GM19099 (cell line): ENCODE results near the gene CYTH2.

Experiments used
- POLR2A ChIP-seq: IDR thresholded peaks from 3 replicates; pipeline ENCODE4 v1.6.1; 2011; ENCODE audit warnings: low read depth; ENCODE audit not compliant: insufficient read length; ENCODE audit errors: extremely low read depth

Gene CYTH2

GRCh38 chr19:48509467-48510194, 40.5 kb downstream of the CYTH2 start:
- TF ChIP-seq POLR2A: no peak

DNA sequence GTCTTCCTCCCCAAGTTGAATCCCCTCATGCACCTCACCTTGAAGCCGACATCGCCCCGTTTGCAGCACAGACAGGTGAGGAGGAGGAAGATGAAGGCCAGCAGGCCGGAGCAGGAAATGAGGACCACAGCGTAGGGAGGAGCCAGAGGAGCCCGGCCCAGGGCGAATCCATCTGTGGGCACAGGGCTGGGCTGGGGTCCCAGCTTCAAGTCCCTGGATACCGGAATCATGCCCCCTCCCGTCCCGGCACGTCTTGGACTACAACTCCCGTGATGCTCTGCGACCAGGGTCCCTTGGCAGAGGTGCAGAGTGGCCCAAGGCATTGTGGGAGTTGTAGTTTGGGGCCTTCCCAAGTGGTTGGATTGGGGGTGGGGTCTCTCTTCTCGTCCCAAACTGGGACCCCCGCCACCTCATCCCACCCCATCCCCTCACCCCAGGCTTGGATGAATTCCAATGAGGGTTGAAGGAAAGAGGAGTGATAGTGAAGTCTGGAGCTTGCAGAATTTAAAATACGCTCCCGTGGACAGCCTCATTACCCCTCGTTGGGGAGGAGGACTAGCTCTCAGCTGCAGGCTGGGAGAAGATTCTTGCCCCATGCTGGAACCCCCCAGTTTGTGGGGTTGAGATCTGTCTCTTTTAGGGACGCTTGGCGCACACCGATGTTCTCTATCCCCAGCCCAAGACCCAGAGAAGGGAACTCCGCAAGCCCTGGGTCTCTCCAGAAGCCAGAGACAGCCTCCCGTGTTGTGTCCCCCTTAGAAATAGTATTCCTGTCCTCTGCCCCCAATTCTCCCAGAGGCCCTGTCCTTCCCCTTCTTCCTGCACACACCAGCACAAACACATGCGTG, 41.5 kb downstream of the CYTH2 start:
- no peak for TF ChIP-seq POLR2A

- TF ChIP-seq POLR2A: no peak
These were observed 42.2 kb downstream of the CYTH2 start for GRCh38 chr19:48511321-48511731.

GRCh38 chr19:48511800-48512503, 42.8 kb downstream of the CYTH2 start, which contains the start of gene LMTK3:
Gene LMTK3, minus strand, starts transcription at chr19:48511835. Its CDS starts 259 bp downstream, at chr19:48511576.
- TF ChIP-seq POLR2A: no peak

DNA sequence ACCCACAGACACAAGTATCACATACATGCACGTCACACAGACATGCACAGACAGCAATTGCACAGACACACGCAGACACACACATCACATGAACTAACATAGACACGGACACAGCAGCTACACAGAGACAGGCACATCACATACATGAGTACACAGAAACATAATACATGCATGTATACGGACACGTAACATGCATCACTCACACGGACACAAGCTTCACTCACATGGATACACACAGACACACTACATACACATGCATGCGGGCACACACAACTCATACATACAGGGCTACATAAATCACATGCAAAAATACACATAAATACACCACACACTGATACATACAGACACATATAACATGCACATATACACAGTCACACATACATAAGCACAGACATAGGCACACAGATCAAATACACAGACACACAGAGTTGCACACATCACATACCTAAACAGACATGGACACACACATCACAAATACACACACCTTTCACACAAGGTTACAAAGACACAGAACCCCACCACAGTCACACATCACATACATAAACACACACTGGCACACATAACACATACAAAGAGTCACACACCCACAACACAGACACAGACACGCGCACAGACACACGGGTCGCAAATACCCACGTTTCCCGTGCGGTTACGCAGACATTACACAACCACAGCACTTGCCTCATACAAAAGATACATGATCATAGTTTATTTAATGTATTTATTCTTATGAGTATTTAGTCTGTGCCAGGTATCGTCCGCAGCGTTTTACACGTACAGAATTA, 43.5 kb downstream of the CYTH2 start:
- no peak for TF ChIP-seq POLR2A

GRCh38 chr19:48513289-48514122, 44.3 kb downstream of the CYTH2 start:
- TF ChIP-seq POLR2A: no peak

DNA sequence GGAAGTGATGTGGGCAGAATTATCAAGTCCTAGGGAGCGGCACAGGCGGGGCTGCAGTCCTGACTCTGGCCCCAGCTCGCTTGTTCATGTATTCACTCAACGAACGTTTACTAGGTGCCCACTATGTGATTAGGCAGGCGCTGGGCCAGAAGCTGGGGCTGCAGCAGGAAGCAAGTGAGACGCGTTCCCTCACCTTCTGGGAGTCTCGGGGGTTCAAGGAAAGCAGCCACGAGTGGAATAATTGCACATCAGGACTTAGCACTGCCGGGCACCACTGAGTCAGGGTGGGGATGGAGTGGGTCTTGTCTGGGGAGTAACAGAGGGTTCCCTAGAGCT, 44.9 kb downstream of the CYTH2 start:
- no peak for TF ChIP-seq POLR2A

DNA sequence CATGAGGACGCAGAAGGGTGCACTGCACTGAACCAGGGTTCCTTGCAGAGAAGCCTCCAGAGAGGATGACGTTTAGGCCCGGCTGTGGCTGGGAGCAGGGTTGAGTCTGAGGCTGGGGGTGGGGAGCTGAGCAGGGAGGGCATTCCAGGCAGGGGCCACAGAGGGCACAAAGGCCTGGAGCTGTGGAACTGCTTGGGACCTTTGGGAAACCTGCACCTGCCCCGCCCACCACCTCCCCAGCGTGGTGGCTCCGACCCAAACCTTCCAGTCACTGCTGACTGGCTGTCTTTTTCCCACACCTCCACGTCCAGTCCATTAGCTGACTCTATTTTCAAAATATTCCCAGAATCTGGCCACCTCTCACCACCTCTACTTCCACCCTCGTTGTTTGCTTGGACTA, 47.4 kb downstream of the CYTH2 start:
- no peak for TF ChIP-seq POLR2A

DNA sequence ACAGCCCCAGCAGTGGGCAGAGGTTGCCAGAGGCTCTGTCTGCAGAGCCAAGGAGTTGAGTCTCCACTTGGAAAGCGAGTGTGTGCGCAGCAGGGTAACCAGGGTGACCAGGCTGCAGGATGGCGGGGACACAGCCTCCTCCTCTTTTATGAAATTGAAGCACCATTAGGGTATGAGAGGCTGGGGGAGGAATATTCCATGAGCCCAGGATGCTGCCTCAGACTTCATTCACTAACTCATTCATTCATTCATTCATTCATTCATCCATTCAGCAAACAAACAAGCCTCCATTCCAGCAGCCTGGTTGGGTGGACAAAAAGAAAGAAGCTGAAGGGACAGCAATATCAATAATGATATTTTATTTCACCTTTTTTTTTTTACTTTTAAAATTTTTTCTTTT, 49.0 kb downstream of the CYTH2 start:
- no peak for TF ChIP-seq POLR2A

- TF ChIP-seq POLR2A: no peak
These were observed 51.0 kb downstream of the CYTH2 start for GRCh38 chr19:48520134-48520533.

- TF ChIP-seq POLR2A: no peak
These were observed 55.1 kb downstream of the CYTH2 start for GRCh38 chr19:48524221-48524620.

DNA sequence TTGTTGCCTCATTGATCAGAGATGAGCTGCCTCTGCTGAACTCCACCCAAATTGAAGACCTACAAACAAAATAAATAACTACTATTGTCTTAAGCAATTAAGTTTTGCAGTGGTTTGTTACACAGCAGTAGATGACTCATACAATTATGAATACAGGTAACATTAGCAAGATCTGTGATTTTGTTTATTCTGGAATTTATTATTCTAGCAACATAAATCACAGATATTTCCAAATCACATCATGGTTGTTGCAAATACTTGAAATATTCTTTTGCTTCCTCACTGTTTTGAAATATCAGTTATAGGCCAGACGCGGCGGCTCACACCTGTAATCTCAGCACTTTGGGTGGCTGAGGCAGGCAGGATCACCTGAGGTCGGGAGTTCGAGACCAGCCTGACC, 55.6 kb downstream of the CYTH2 start:
- no peak for TF ChIP-seq POLR2A

- no peak for TF ChIP-seq POLR2A
These were observed 60.0 kb downstream of the CYTH2 start for GRCh38 chr19:48529156-48529555.
